Activated naive CD4-positive, alpha-beta T cell treated with anti-CD3 and anti-CD28 coated beads, Interleukin-2, amount 50 U/mL, for 24 hours (primary cell): Measurements from ENCODE around the gene VPS41.

Experiments
- H3K27ac Mint-ChIP-seq: one replicate; pipeline ENCODE4 v1.8.0; 2021; ENCODE audit warnings: mild to moderate bottlenecking, mixed read lengths
- H3K27me3 Mint-ChIP-seq: one replicate; pipeline ENCODE4 v1.8.0; 2021; ENCODE audit warnings: mixed read lengths
- H3K36me3 Mint-ChIP-seq: one replicate; pipeline ENCODE4 v1.8.0; 2021; ENCODE audit warnings: mixed read lengths
- H3K4me1 Mint-ChIP-seq: one replicate; pipeline ENCODE4 v1.8.0; 2021; ENCODE audit warnings: mixed read lengths
- H3K4me3 Mint-ChIP-seq: one replicate; pipeline ENCODE4 v1.8.0; 2021; ENCODE audit warnings: mild to moderate bottlenecking, mixed read lengths
- H3K9me3 Mint-ChIP-seq: one replicate; pipeline ENCODE4 v1.8.0; 2021; ENCODE audit warnings: mixed read lengths

VPS41 gene

DNA sequence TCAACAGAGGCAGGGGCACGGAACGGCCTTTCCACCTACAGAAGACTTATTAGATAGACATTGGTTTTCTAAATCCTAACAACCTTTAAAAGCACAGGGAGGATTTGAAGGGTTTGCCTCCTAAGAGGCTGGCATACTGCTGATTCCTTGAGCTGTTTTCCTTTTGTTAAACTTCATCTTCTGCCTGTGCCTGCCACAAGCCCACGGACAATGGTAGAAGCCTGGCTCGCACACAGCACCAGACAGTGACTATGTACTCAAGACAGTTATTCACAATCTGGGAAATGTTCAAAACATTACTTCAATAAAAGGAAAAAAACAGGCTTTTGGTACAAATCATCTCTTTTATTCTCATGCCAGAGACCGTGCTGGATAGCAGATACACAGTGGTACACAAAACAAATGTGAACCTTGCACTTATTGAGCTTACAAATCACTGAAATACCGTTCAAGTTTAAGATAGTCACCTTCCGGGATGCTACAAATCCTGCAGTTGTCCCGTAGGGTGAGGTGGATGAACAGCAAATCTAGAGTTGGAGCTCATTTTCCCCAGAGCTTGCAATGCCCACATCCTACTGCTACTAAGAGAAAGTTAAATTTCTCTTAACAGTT, 63.9 kb downstream of the VPS41 start:
- Mint-ChIP-seq H3K4me3 (no peak overlapping the region), H3K36me3 (peaks cover 19% of the 10 kb centered on the region), H3K9me3 (no peaks in the 10 kb centered on the region), H3K27ac (no peak overlapping the region), H3K4me1 (peaks cover 26% of the 10 kb centered on the region), H3K27me3 (no peaks in the 10 kb centered on the region)

DNA sequence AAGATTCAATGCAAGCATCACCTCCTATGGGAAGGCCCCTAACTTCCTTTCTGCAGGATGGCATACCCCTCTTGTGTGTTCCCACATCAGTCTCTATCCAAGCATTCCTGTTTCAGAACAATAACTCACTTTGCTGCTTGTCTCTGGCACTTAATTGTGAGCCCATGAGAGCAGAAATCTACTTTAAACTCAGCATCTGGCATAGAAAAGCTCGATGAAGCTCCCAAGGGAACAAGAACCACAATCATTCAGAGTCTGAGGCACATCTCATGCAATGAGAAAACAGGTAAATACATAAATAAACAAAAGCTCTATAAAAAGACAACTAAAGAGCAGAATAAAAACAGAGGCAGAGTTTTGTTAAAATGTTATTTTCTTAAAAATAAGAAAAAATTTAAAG, 66.2 kb downstream of the VPS41 start:
- H3K9me3 Mint-ChIP-seq = no peaks in the 10 kb centered on the region
- no peak overlapping the region for H3K4me3 Mint-ChIP-seq
- H3K36me3 Mint-ChIP-seq = peaks cover 15% of the 10 kb centered on the region
- H3K4me1 Mint-ChIP-seq = peaks cover 21% of the 10 kb centered on the region
- H3K27me3 Mint-ChIP-seq = no peaks in the 10 kb centered on the region
- H3K27ac Mint-ChIP-seq = no peak overlapping the region

DNA sequence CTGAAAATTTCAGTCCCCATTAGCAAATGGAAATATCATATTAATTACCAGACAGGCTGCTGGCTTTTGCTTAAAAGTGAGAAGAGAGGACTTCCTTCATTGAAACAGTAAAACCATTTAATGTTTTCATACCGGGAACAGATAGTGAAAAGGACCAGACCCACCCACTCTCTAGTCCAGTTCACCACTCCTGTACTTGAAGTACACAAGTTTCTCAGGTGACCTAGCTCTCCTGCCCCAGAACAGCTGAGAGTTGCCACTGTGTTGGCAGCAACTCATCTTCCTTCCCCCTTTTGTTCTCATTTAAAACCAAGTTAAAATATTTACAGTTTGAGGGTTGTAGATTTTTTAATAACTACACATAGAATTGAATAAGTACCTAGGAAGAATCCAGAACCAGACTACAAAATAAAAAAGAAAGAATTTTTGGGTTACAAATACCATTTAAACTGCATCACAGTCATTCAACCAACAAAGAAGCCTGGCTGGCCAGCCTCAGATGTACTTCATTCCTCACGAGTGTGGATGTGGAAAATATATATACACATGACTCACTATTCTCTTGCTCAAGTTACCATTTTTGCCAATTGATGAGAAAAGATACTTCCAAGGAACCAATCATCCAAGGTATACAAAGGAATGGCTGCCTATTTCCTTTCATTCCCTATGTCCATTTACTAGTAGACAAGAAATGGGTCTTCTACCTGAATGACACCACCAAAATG, 68.1 kb downstream of the VPS41 start:
- no peaks in the 10 kb centered on the region for H3K9me3 Mint-ChIP-seq

DNA sequence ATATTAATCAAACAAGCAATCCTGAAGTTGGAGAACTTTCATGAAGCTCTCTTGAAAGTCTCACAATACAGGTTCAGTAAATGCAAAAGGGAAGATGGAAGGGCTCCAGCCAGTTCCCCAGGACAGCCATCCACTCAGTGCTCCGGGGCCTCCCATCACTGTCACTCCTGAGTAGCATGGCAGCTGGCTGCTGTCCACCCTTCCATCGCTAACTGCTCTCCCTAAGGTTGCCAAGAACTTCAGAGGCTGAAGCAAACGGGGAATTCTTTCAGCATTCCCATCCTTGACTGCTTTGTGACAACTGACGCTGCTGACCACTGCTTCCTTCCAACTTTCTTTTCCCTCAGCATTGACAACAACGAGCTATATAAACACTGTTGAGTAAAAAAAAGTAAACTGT, 69.1 kb downstream of the VPS41 start:
- H3K36me3 Mint-ChIP-seq = peaks cover 13% of the 10 kb centered on the region
- H3K4me3 Mint-ChIP-seq = no peak overlapping the region
- no peak overlapping the region for H3K27ac Mint-ChIP-seq
- H3K27me3 Mint-ChIP-seq = no peaks in the 10 kb centered on the region
- peaks cover 21% of the 10 kb centered on the region for H3K4me1 Mint-ChIP-seq
- H3K9me3 Mint-ChIP-seq = no peaks in the 10 kb centered on the region

More for the DNA sequence above, 68.1 kb downstream of the VPS41 start:
- H3K36me3 Mint-ChIP-seq = peaks cover 13% of the 10 kb centered on the region
- H3K27ac Mint-ChIP-seq = no peak overlapping the region
- no peak overlapping the region for H3K4me3 Mint-ChIP-seq
- H3K27me3 Mint-ChIP-seq = no peaks in the 10 kb centered on the region
- H3K4me1 Mint-ChIP-seq = peaks cover 21% of the 10 kb centered on the region

DNA sequence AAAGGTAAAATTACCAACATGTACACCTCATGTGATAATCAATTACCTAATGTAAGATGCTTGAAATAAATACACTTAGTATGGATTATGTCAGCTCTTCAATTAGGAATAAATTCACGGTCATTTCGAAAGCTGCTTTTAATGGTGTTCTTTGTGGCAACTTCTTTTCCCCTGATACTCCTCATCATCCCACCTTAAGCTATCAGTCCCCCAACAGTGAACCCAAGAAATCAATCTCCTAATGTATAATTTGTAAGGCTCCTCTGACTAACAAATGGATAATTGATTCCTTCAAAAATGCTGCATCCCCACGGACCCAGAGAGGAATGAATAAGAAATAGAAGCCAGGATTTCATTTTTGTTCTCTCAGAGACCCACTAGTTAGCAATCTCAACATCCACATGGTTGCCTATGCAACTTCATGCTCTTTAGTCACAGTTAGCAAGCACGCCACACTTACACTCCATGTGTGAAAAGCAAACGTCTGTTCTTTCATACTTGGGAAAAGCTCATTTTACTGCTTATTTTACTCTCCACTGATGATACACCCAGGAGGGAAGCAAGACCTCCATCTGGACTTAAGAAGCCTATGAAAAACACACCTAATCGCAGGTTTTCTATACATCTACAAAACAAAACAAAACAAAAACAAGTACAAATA, 70.1 kb downstream of the VPS41 start:
- no peak overlapping the region for H3K27ac Mint-ChIP-seq
- peaks cover 21% of the 10 kb centered on the region for H3K4me1 Mint-ChIP-seq
- H3K4me3 Mint-ChIP-seq = no peak overlapping the region
- H3K27me3 Mint-ChIP-seq = no peaks in the 10 kb centered on the region
- no peaks in the 10 kb centered on the region for H3K9me3 Mint-ChIP-seq
- peaks cover 13% of the 10 kb centered on the region for H3K36me3 Mint-ChIP-seq

DNA sequence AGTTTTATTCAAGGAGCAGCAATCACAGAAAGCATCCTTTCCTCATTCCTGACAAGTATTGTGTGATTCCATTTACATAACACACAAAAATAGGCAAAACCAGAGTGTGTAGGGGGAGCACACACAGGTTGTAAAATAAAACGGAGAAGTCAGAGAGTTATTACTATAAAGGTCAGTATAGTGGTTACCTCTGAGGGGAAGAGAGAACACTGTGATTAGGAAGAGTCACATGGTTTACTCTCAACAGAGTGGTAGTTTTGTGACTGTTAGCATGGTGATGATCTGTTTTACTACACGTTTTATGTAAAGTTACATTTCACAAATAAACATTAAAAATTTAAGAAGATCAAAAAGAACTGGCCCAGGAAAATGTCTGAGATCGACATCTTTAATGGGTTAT, 74.6 kb downstream of the VPS41 start:
- no peaks in the 10 kb centered on the region for H3K27me3 Mint-ChIP-seq
- no peak overlapping the region for H3K27ac Mint-ChIP-seq

DNA sequence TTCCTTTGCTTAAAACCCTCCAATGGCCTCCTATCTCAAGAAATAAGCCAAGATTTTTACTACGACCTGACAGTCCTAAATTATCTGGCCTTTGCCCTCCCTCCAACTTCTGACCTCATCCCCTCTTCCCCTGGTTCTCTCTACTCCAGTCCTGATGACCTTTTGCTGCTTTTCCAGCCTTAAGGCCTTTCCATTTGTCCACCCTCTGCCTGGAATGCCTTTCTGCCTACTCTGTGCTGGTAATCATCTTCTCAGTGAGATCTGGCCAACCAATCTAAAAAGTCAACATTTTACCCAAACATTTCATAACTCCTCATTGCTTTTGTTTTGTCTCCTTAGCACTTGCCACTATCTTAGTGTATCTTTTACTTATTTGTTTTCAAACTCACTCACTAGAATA, 75.7 kb downstream of the VPS41 start:
- H3K4me1 Mint-ChIP-seq = peaks cover 11% of the 10 kb centered on the region
- H3K9me3 Mint-ChIP-seq = no peaks in the 10 kb centered on the region
- H3K27ac Mint-ChIP-seq = no peak overlapping the region
- no peaks in the 10 kb centered on the region for H3K27me3 Mint-ChIP-seq
- no peak overlapping the region for H3K4me3 Mint-ChIP-seq
- peaks cover 13% of the 10 kb centered on the region for H3K36me3 Mint-ChIP-seq

More for the DNA sequence above, 74.6 kb downstream of the VPS41 start:
- Mint-ChIP-seq H3K36me3 (peaks cover 10% of the 10 kb centered on the region), H3K4me3 (no peak overlapping the region), H3K4me1 (peaks cover 15% of the 10 kb centered on the region), H3K9me3 (no peaks in the 10 kb centered on the region)

DNA sequence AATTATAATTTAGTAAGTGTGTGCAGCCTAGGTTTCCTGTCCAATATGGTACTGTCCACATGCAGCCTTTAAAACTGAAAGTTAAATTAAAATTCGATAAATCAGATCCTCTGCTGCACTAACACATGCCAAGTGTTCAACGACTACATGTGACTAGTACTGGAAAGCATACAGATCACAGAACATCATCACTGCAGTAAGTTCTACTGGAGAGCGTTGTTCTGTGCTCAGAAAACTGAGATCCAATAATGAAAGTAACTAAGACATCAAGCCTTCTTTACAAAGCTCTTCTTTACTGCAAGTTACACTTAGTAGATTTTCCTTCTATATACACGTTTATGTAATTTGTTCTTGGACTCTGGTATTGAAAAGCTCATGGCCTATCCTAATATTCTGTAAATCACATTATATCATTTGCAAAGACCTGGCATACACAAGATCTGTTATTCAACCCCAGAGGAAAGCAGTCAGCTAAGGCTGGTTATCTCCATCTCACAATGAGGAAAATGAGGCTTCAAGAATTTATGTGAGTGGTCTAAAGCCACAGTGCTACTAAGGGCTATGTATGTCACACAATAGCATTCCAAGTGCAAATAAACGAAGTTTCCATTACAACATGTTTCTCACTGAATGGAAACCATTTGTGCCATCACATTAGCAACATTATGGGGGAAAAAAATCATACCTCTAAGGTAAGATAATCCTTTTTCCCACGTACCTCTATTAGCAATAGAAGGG, 77.6 kb downstream of the VPS41 start:
- Mint-ChIP-seq H3K9me3 (no peaks in the 10 kb centered on the region), H3K27ac (no peak overlapping the region), H3K4me3 (no peak overlapping the region), H3K27me3 (no peaks in the 10 kb centered on the region), H3K36me3 (peaks cover 10% of the 10 kb centered on the region), H3K4me1 (peaks cover 16% of the 10 kb centered on the region)

DNA sequence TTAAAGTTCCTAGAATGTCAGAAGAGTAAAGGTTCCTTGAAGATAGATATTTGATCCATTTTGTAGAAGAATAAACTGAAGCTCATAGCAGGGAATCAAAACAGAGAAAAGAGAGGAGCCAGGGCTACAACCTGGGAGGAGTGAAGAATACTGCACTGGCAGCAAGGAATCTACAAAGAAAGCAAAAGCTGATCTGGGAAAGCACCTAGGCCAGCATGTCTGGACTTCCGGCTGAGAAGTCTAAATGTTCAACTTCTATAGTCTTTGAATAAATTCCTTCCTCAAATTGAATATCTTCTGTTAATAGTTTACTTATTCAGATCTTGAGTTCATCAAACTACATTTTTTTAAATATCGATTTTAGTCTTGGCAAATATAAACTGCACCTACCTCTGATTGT, 78.2 kb downstream of the VPS41 start:
- peaks cover 15% of the 10 kb centered on the region for H3K36me3 Mint-ChIP-seq
- H3K27ac Mint-ChIP-seq = no peak overlapping the region
- H3K9me3 Mint-ChIP-seq = no peaks in the 10 kb centered on the region
- H3K4me1 Mint-ChIP-seq = peaks cover 16% of the 10 kb centered on the region
- no peaks in the 10 kb centered on the region for H3K27me3 Mint-ChIP-seq
- no peak overlapping the region for H3K4me3 Mint-ChIP-seq

DNA sequence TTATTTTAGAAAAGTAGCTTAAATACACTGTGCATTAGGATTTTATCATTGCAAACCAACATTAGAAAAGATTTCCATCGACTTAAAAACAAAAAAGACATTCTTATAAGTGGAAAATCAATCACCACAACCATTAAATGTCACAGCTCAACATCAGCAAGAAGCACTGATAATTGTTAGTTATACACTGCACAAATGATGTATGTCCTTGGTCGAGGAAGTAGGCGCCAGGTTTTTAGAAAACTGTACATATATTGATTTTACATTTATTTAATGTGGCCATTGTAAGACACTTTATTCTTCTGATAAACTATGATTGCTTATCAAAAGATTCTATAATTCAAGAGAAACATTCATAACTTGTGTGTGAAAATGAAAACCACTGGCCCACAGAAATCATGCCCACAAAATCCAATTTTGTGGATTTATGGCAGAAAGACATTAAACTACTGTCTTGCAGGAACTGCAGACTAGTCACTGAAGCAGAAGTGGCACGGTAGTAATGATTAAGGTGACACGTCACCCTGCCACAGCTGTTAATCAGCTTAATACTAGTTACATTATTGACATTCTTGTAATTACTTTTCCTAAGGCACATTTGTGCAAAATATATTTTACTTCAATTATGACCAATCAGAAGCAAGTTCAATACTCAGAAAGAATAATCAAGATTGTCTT, 79.4 kb downstream of the VPS41 start:
- Mint-ChIP-seq H3K9me3 (no peaks in the 10 kb centered on the region), H3K4me1 (peaks cover 16% of the 10 kb centered on the region), H3K27ac (no peak overlapping the region), H3K4me3 (no peak overlapping the region), H3K36me3 (peaks cover 20% of the 10 kb centered on the region), H3K27me3 (no peaks in the 10 kb centered on the region)

DNA sequence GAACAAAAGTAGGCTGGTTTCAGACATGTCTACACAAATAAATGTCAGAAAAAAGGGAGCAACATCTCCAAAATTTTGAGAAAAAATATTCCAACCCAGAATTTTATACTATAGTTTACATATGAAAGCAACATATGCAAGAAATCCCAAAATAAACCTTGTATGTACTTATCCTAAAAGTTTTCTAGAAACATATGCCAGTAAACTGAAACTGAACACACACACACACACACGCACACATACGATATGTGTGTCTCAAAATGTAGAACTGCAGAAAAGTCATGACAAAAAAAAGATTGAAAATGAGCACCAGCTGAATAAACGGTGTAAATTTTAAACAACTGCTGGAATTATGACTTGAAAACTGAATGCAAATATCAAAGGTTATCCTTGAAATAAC, 81.0 kb downstream of the VPS41 start:
- H3K27ac Mint-ChIP-seq = no peak overlapping the region
- H3K4me3 Mint-ChIP-seq = no peak overlapping the region
- peaks cover 28% of the 10 kb centered on the region for H3K36me3 Mint-ChIP-seq
- H3K9me3 Mint-ChIP-seq = no peaks in the 10 kb centered on the region
- H3K4me1 Mint-ChIP-seq = peaks cover 10% of the 10 kb centered on the region
- no peaks in the 10 kb centered on the region for H3K27me3 Mint-ChIP-seq

DNA sequence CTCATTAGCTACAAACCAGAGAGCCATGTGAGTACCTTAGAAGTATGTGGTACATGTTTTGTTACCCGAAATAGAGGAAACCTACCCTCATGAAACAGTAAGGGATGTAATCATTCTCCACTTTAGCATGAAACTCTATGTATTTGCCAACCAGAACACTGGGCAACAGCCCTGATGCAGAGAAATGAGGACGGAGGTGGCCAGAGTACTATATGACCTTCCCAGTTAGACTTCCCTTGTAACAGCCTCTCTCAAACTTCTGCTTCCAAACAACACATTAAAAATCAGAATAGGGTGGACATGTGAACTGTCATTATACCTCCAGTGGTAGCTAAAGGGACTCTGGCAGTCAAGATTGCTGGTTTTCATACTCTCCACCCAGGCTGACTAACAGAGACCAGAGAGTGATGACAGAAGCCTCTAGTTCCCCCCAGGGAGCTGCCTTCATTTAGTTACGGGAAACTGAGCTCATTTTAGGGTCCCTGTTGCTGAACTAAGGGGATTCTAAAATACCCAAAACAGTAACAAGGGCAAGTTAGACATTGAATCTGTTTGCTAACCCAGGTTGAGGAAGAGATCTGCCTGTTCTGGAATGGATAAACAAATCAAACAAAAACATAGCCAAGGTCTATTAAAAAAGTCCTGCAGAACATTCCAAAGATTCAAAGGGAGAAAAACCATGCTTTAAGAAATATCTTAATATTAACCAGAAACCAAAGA, 83.1 kb downstream of the VPS41 start:
- H3K4me3 Mint-ChIP-seq = no peak overlapping the region
- H3K27ac Mint-ChIP-seq = no peak overlapping the region
- no peaks in the 10 kb centered on the region for H3K9me3 Mint-ChIP-seq
- peaks cover 4% of the 10 kb centered on the region for H3K4me1 Mint-ChIP-seq
- H3K27me3 Mint-ChIP-seq = no peaks in the 10 kb centered on the region
- peaks cover 30% of the 10 kb centered on the region for H3K36me3 Mint-ChIP-seq

DNA sequence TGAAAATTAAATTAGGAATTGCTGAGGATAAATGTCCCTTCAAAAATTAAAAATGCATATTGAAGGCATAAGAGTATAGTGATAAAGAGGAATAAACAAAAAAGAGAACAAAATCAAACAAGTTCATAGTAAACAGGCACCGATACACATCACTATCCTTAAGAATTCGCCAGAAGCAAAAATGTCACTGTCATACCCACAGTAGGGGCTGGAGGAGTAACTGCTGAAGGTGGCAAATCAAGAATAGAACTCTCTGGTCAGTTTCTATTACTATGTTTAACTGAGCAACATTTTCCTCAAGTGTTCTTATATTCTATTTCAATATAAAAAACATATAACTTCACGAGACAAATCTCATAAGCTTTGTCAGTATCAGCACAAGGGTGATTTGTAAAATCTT, 84.0 kb downstream of the VPS41 start:
- H3K27me3 Mint-ChIP-seq = no peaks in the 10 kb centered on the region
- no peak overlapping the region for H3K27ac Mint-ChIP-seq
- H3K4me1 Mint-ChIP-seq = peaks cover 4% of the 10 kb centered on the region
- H3K9me3 Mint-ChIP-seq = no peaks in the 10 kb centered on the region
- H3K36me3 Mint-ChIP-seq = peaks cover 28% of the 10 kb centered on the region
- H3K4me3 Mint-ChIP-seq = no peak overlapping the region

DNA sequence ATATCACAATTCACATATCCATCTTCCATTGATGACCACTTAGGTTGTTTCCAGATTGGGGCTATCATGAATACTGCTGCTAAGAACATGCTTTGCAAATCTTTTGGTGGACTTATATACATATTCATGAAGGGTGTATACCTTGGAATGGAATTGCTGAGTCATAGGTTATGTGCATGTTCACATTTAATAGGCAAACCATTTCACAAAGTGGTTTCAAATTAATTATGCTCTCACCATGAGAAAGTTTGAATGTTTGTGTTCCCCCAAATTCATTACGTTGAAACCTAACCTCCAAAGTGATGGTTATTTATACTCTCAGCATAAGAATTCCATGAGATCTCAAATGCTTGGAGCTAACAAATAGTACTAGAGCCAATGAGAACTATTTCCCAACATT, 86.4 kb downstream of the VPS41 start:
- no peak overlapping the region for H3K4me3 Mint-ChIP-seq
- no peaks in the 10 kb centered on the region for H3K9me3 Mint-ChIP-seq
- no peaks in the 10 kb centered on the region for H3K27me3 Mint-ChIP-seq
- no peak overlapping the region for H3K27ac Mint-ChIP-seq
- peaks cover 4% of the 10 kb centered on the region for H3K4me1 Mint-ChIP-seq
- peaks cover 25% of the 10 kb centered on the region for H3K36me3 Mint-ChIP-seq

DNA sequence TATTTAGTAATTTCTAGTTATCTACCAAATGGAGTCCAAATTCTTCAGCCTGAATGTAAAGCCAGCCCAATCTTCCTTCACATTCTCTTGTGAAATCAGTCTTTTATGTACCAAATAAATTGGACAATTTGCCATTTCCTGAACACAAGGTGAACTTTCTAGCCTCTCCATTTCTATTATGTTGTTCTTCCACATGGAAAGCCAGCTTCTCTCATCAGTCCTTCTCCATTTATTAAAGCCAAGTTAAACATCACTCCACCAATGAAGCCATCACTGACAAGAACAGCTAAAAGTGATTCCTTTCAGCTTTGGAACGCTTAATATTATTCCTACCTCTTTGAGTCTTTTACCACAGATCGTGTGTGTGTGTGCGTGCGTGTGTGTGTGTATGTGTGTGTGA, 88.4 kb downstream of the VPS41 start:
- H3K27ac Mint-ChIP-seq = no peak overlapping the region
- no peaks in the 10 kb centered on the region for H3K27me3 Mint-ChIP-seq
- no peaks in the 10 kb centered on the region for H3K9me3 Mint-ChIP-seq
- no peaks in the 10 kb centered on the region for H3K4me1 Mint-ChIP-seq
- H3K36me3 Mint-ChIP-seq = peaks cover 25% of the 10 kb centered on the region
- no peak overlapping the region for H3K4me3 Mint-ChIP-seq
